Measurements from ENCODE around the gene KCTD6.

DNA sequence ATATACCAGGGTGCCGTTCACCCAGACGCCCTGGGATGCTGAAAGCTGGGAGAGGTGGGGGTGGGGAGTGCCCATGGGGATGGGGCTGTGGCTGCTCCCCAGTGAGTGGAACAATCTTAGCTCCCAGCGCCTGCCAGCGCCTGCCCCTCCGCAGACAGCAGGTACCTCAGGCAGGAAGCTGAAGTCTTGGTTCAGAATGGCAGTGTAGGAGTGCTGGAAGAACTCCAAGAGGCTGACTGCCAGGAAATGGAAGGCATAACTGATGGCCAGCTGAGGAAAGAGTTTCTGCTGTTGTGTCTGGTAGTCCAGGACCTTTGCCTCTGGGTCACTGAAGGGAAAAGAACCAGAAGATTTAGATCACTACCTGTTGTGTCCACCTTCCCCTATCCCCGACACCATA lies 36.7 kb downstream of the KCTD6 start:
- no peak for TF ChIP-seq TAF1 (IDR thresholded peaks at IDR 0.05; ENCODE audit: borderline replicate concordance, low read depth, low read length)
- TF ChIP-seq POLR2AphosphoS5 (IDR thresholded peaks at IDR 0.05; ENCODE audit: low read depth, low read length) = no peak

Measured in GM12892 (cell line).